Kidney (tissue), 14 donors: ENCODE data around the gene CCDC107. TPM values are rescaled to one million over a fixed set of nuclear protein-coding genes. Genes with fewer than 3 reads are reported as not detected.

Source experiments
- DNase-seq, 5 donors: peaks; one replicate each; pipeline ENCODE4 v3.0.0-alpha.2; 2013 to 2020
- FAIRE-seq: peaks from 2 replicates; lab custom pipeline; 2012; peaks lifted over from hg19 to GRCh38; lab: Jason Lieb, UNC
- H3K27ac ChIP-seq, 2 donors: one replicate each; pipeline ENCODE4 v1.7.0; 2013; ENCODE audit warnings: low read depth in 2 of 2, low read length in 2 of 2, inconsistent platforms in 1 of 2
- H3K27me3 ChIP-seq: one replicate; pipeline ENCODE4 v1.7.1; 2013; ENCODE audit warnings: low read length, inconsistent platforms; ENCODE audit not compliant: control insufficient read depth, insufficient read depth
- H3K36me3 ChIP-seq, 3 donors: one replicate each; pipeline versions ENCODE4 v1.7.0 to v1.7.1; 2013; ENCODE audit warnings: low read length in 3 of 3, control low read depth in 1 of 3, inconsistent platforms in 1 of 3; ENCODE audit not compliant: insufficient read depth in 3 of 3, control insufficient read depth in 2 of 3
- H3K4me1 ChIP-seq, 3 donors: one replicate each; pipeline versions ENCODE4 v1.7.0 to v1.7.1; 2013; ENCODE audit warnings: low read length in 3 of 3, inconsistent platforms in 1 of 3, low read depth in 1 of 3; ENCODE audit not compliant: control insufficient read depth in 2 of 3, insufficient read depth in 2 of 3
- H3K4me3 ChIP-seq, 3 donors: one replicate each; pipeline versions ENCODE4 v1.7.0 to v1.8.1; 2013; ENCODE audit warnings: low read length in 3 of 3, control low read depth in 1 of 3, inconsistent platforms in 1 of 3
- H3K9ac ChIP-seq, 3 donors: one replicate each; pipeline versions ENCODE4 v1.7.0 to v1.7.1; 2013; ENCODE audit warnings: low read length in 3 of 3, control low read depth in 1 of 3, inconsistent platforms in 1 of 3
- H3K9me3 ChIP-seq, 3 donors: one replicate each; pipeline versions ENCODE4 v1.7.0 to v1.7.1; 2013; ENCODE audit warnings: low read length in 3 of 3, control low read depth in 1 of 3, inconsistent platforms in 1 of 3; ENCODE audit not compliant: control insufficient read depth in 2 of 3, insufficient read depth in 1 of 3
- intact Hi-C: fragments of 100-400 bp; cut with DNase I; formaldehyde crosslinking; loops from one replicate; pipeline ENCODE4 v1.11.1; 2022
- polyA plus RNA-seq: library from polyadenylated mRNA; stranded (reverse); fragments of 350-450 nt; fragmentation: Illumina TruSeq; extraction: RNeasy Lipid Tissue Mini Kit (QIAGEN cat#74804); gene quantifications from one replicate; pipeline ENCODE4 v1.2.3, GENCODE V29; 2014; ENCODE audit warnings: low read depth, low replicate concordance; ENCODE audit not compliant: insufficient read depth
- total RNA-seq: library from RNA; stranded (reverse); fragmentation: NEBNext Ultra II Directional; extraction: Animal tissue kit (Norgen Biotek cat#: 25700); gene quantifications from one replicate; pipeline ENCODE4 v1.2.1, GENCODE V29; 2021
- TF ChIP-seq, protein P1 (sequence below): IDR thresholded peaks from 3 replicates; pipeline ENCODE4 v1.5.1; 2012; ENCODE audit warnings: mild to moderate bottlenecking, moderate library complexity, borderline replicate concordance; ENCODE audit not compliant: insufficient read depth; ENCODE audit errors: extremely low read depth
- donor health status: control.
- donor health status: control.
- donor health status: control.
- donor health status: control.
- donor health status: control.
- donor health status: DM: yes; HTN: yes; CAD: no.
- donor health status: Normal renal cell carcinoma (clear cell type).

The CCDC107 gene
- total and polyA plus RNA-seq, 2 donors from 2014 or later = 26.8 to 52.3 TPM

DNA sequence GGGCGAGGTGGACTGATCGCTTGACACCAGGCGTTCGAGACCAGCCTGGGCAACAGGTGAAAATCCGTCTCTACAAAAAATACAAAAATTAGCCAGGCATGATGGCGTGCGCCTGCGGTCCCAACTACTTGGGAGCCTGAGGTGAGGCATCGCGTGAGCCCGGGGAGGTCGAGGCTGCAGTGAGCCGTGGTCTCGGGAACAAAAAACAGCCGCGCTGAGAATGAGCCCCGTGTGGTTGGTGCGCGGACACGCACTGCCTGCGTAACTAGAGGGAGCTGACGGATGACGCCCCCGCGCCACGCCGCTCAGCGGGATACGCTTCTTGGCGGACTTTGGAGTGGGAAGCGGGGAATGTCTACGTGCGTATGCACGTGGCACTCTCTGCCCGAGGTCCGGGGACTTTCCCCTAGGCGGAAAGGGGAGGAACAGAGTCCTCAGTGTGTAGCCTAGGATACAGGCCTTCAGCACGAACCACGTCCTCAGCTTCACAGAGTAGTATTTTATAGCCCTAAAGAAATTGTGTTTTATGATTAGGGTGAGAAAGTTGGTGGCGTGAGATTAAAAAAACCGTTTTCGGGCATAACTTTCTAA, 451 bp upstream of the CCDC107 start, which contains the start of gene RMRP:
TSS of gene RMRP (minus strand) at position 474 of the 591 bp plus-strand sequence.
- no peaks in the 10 kb centered on the region for H3K27me3 ChIP-seq
- intact Hi-C loops = no loop called here
- H3K27ac ChIP-seq = peak within 1 kb of the TSS; percentile 99 to 100
- no peaks in the 10 kb centered on the region for H3K9me3 ChIP-seq
- peak within 1 kb of the TSS; percentile 73 to 91 (median 86) for H3K4me3 ChIP-seq
- H3K36me3 ChIP-seq = peaks cover 0 to 10% (median 3%) of the 10 kb centered on the region in 3 donors
- peaks cover 0 to 10% (median 9%) of the 10 kb centered on the region in 3 donors for H3K4me1 ChIP-seq
- H3K9ac ChIP-seq = peak within 1 kb of the TSS; percentile 87 to 97 (median 94)
- TF ChIP-seq, protein P1, sequence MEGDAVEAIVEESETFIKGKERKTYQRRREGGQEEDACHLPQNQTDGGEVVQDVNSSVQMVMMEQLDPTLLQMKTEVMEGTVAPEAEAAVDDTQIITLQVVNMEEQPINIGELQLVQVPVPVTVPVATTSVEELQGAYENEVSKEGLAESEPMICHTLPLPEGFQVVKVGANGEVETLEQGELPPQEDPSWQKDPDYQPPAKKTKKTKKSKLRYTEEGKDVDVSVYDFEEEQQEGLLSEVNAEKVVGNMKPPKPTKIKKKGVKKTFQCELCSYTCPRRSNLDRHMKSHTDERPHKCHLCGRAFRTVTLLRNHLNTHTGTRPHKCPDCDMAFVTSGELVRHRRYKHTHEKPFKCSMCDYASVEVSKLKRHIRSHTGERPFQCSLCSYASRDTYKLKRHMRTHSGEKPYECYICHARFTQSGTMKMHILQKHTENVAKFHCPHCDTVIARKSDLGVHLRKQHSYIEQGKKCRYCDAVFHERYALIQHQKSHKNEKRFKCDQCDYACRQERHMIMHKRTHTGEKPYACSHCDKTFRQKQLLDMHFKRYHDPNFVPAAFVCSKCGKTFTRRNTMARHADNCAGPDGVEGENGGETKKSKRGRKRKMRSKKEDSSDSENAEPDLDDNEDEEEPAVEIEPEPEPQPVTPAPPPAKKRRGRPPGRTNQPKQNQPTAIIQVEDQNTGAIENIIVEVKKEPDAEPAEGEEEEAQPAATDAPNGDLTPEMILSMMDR = peak; percentile 34
- DNase-seq = peak; percentile 97 to 99 (median 99)
- FAIRE-seq = peak; percentile 87

DNA sequence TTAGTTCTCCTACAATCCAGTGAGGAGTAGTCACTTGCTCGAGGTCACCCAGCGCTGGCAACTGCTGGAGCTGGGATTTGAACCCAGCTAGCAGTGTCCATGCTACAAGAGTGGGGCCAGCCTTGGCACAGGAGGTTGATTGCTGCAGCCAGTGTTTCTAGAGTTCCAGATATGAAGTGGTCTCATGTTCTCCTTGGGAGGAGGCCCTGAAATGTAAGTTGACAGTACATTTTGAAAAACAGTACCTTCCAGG, 802 bp downstream of the CCDC107 start:
- peaks cover 0 to 10% (median 9%) of the 10 kb centered on the region in 3 donors for H3K4me1 ChIP-seq
- no peaks in the 10 kb centered on the region for H3K9me3 ChIP-seq
- FAIRE-seq (no peak), DNase-seq (peak in 1 of 5 donors; percentile 74)
- intact Hi-C loops = no loop called here
- TF ChIP-seq, protein P1 = no peak
- no peaks in the 10 kb centered on the region for H3K27me3 ChIP-seq
- peaks cover 0 to 10% (median 3%) of the 10 kb centered on the region in 3 donors for H3K36me3 ChIP-seq
- peak overlapping the region; percentile 99 to 100 for H3K27ac ChIP-seq
- H3K9ac ChIP-seq = peak overlapping the region; percentile 87 to 97 (median 94)
- H3K4me3 ChIP-seq = peak overlapping the region; percentile 73 to 91 (median 86)

DNA sequence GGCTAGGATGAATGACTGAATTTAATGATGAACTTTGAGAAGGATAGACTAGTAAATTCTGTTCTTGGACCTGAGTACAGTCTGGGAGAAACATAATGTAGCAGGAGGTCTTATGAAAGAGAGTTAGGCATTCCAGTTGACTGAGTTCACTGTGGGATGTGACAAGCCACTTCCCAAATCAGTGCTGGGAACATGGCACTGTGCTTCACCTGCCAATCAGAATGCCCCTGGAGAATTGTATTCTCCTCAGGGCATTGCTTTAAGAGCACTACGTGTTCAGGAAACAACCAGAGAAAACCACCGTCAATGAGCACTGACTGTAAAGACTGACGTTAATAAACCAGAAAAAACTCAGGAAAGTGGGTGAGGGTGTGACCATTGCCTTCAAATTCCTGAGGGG, 1.2 kb downstream of the CCDC107 start:
- H3K9ac ChIP-seq = peak overlapping the region in 1 of 3 donors; percentile 97
- intact Hi-C loops = no loop called here
- TF ChIP-seq, protein P1 = no peak
- peaks cover 0 to 10% (median 9%) of the 10 kb centered on the region in 3 donors for H3K4me1 ChIP-seq
- FAIRE-seq (no peak), DNase-seq (peak in 1 of 5 donors; percentile 36)
- H3K27ac ChIP-seq = no peak overlapping the region
- H3K36me3 ChIP-seq = peaks cover 0 to 10% (median 3%) of the 10 kb centered on the region in 3 donors
- peak overlapping the region in 2 of 3 donors; percentile 73 to 91 for H3K4me3 ChIP-seq
- no peaks in the 10 kb centered on the region for H3K9me3 ChIP-seq
- H3K27me3 ChIP-seq = no peaks in the 10 kb centered on the region
